T-cell (primary cell): ENCODE measurements around the gene P2RY14. TPM values are rescaled to one million over a fixed set of nuclear protein-coding genes. Genes with fewer than 3 reads are reported as not detected.
A peak's percentile ranks its signal among the peaks of the same experiment; 100 is the strongest.

Experiments used
- ATAC-seq, 4 experiments: fragments of 200-7000 bp in 3 of 4; fragments of 150-1000 bp in 1 of 4; cut with Tn5 transposase; replicated peaks in 1 of 4; 1 replicate in 3 of 4; 2 replicates in 1 of 4; pipeline ENCODE4 v1.10.0; 2021; ENCODE audit warnings: moderate library complexity in 3 of 4, mild to moderate bottlenecking in 2 of 4, moderate number of reproducible peaks in 1 of 4
- CTCF ChIA-PET, 2 donors: fragments of 300-600 bp; sonication (Branson Sonifier 250); formaldehyde crosslinking; loops; one replicate each; lab custom pipeline; 2022; ENCODE audit warnings: antibody characterized with exemption in 2 of 2; lab: Charles Lee
- POLR2A ChIA-PET, 2 donors: fragments of 300-600 bp; sonication (Branson Sonifier 250); formaldehyde crosslinking; loops; one replicate each; lab custom pipeline; 2022; ENCODE audit warnings: antibody characterized with exemption in 2 of 2; lab: Charles Lee
- DNase-seq, 35 experiments: peaks; one replicate each; pipeline versions ENCODE4 v3.0.0 to v3.0.0-alpha.2; 2013 to 2023
- H3K27ac ChIP-seq: one replicate; pipeline ENCODE4 v1.5.1; 2013; ENCODE audit warnings: low read length
- H3K27me3 ChIP-seq, 2 experiments: replicated peaks in 1 of 2; 1 replicate in 1 of 2; 2 replicates in 1 of 2; pipeline versions ENCODE4 v1.6.1 to v1.7.0; 2013; ENCODE audit warnings: low read length in 1 of 2, mixed read lengths in 1 of 2; ENCODE audit not compliant: control insufficient read depth in 2 of 2, insufficient read depth in 2 of 2; ENCODE audit errors: extremely low read depth in 1 of 2
- H3K36me3 ChIP-seq, 2 donors: 1 replicate in 1 of 2; 2 replicates in 1 of 2; pipeline versions ENCODE4 v1.6.1 to v1.7.0; 2013; ENCODE audit warnings: low read length in 1 of 2; ENCODE audit not compliant: control insufficient read depth in 2 of 2, insufficient read depth in 1 of 2; ENCODE audit errors: extremely low read depth in 1 of 2
- H3K4me1 ChIP-seq, 2 experiments: 1 replicate in 1 of 2; 2 replicates in 1 of 2; pipeline versions ENCODE4 v1.6.1 to v1.7.0; 2013; ENCODE audit warnings: low read length in 2 of 2, mixed read lengths in 1 of 2; ENCODE audit not compliant: insufficient read depth in 2 of 2, control insufficient read depth in 1 of 2; ENCODE audit errors: extremely low read depth in 1 of 2
- H3K4me3 ChIP-seq, 2 donors: 1 replicate in 1 of 2; 2 replicates in 1 of 2; pipeline versions ENCODE4 v1.5.1 to v1.7.0; 2013; ENCODE audit warnings: mild to moderate bottlenecking in 2 of 2, low read length in 1 of 2, moderate library complexity in 1 of 2; ENCODE audit not compliant: control insufficient read depth in 1 of 2; ENCODE audit errors: extremely low read depth in 1 of 2
- H3K9me3 ChIP-seq: 2 replicates; pipeline ENCODE4 v1.7.0; 2013
- H3K27ac Mint-ChIP-seq, 2 donors: one replicate each; pipeline ENCODE4 v1.8.0; 2020 to 2021; ENCODE audit warnings: mild to moderate bottlenecking in 2 of 2, mixed read lengths in 2 of 2
- H3K27me3 Mint-ChIP-seq, 2 donors: one replicate each; pipeline ENCODE4 v1.8.0; 2021 to 2022; ENCODE audit warnings: mixed read lengths in 2 of 2
- H3K36me3 Mint-ChIP-seq: one replicate; pipeline ENCODE4 v1.8.0; 2021; ENCODE audit warnings: mixed read lengths
- H3K4me1 Mint-ChIP-seq, 3 donors: one replicate each; pipeline ENCODE4 v1.8.0; 2020 to 2022; ENCODE audit warnings: mixed read lengths in 3 of 3, mild to moderate bottlenecking in 1 of 3
- H3K4me3 Mint-ChIP-seq, 3 donors: one replicate each; pipeline ENCODE4 v1.8.0; 2020 to 2022; ENCODE audit warnings: mild to moderate bottlenecking in 3 of 3, mixed read lengths in 3 of 3, moderate library complexity in 3 of 3
- H3K9me3 Mint-ChIP-seq, 3 donors: one replicate each; pipeline ENCODE4 v1.8.0; 2020 to 2022; ENCODE audit warnings: mixed read lengths in 3 of 3
- WGBS: methylation state at CpG from one replicate; pipeline ENCODE4 v1.1.5; 2013; ENCODE audit warnings: missing lambda C conversion rate; ENCODE audit not compliant: insufficient coverage; 5-methylcytosine and 5-hydroxymethylcytosine counted together
- total RNA-seq, 35 experiments: library from RNA in 6 of 35; stranded (reverse) in 6 of 35; fragments of 120-200 nt in 1 of 35; gene quantifications; one replicate each; pipeline versions ENCODE4 v1.2.1 to v1.2.4 and lab custom pipeline; 2013 to 2026

P2RY14 gene
- total RNA-seq, 5 donors from 2014 or later (not counting 1 experiment from before 2014, with no cell fraction given) = 0.30 to 0.73 (median 0.58) TPM

DNA sequence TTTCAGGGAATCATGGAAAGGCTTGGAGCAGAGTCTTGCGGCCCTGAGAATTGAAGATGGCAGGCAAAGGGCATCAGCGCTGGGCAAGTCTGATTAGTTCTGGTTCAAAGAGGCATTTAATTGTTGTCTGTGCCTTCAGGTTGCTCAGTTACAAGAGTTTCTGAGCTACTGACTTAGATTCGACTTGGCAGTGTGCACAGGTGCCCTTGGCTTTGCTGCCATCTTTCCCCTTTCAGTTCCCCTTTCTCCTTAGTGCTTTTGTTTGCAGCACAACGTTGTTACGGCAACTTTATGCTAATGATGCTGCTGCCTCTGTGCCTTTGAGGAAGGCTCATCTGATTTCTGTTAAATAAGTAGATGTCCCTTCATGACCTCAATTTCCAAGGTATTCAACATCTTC is 12.5 kb downstream of the P2RY14 start:
- Mint-ChIP-seq H3K9me3 (no peaks in the 10 kb centered on the region), H3K4me1 (peaks cover 13 to 30% (median 18%) of the 10 kb centered on the region in 3 donors), H3K36me3 (no peaks in the 10 kb centered on the region), H3K27ac (no peak overlapping the region), H3K4me3 (no peak overlapping the region), H3K27me3 (peaks cover 1 to 3% of the 10 kb centered on the region in 2 donors)
- Histone ChIP-seq H3K4me3 (no peak overlapping the region), H3K36me3 (no peaks in the 10 kb centered on the region), H3K27ac (no peak overlapping the region), H3K27me3 (no peaks in the 10 kb centered on the region), H3K9me3 (no peaks in the 10 kb centered on the region), H3K4me1 (peaks cover 4 to 5% of the 10 kb centered on the region in 2 experiments)
- ChIA-PET POLR2A (interaction anchor here in 1 of 2 donors (0.6 kb wide), 1 partner anchor 1243 kb away, joined by 3 read pairs; no protein-coding TSS in a partner anchor), CTCF (interaction anchor here (0.6 to 1.5 kb wide), 3 partner anchors 13 to 37 kb away, joined by 3 to 4 read pairs (median 4); partner anchors contain the start of gene P2RY14 (in 1 of the 2))
- 100% methylated on average over 2 of the region's 5 CpGs for WGBS
- DNase-seq (peak in 3 of 35 experiments; percentile 3 to 48 (median 6)), ATAC-seq (peak in 1 of 4 experiments; percentile 42)

DNA sequence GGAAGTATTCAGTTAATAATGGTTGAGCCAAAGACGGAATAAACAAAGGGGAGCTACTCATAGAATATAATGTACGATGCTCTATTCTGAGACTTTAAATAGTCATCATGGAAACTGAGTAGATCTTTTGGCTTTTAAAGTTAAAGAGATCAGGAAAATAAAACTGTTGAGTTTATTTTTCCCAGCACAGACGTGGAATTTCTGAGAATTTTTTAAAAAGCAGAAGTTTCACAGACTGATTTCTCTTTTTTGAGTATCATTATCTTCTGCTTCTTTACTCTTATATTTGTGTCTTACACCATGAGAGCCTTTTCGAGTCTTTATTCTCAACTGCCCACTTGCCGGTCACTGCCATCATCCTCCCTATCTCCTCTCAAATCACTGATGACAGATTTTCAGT is 13.2 kb downstream of the P2RY14 start:
- no peaks in the 10 kb centered on the region for H3K27me3 ChIP-seq
- Mint-ChIP-seq H3K9me3 (no peaks in the 10 kb centered on the region), H3K27me3 (peaks cover 3% of the 10 kb centered on the region in 2 donors), H3K4me1 (peaks cover 13 to 30% (median 15%) of the 10 kb centered on the region in 3 donors), H3K4me3 (no peak overlapping the region), H3K36me3 (no peaks in the 10 kb centered on the region), H3K27ac (no peak overlapping the region)
- peaks cover 4 to 5% of the 10 kb centered on the region in 2 experiments for H3K4me1 ChIP-seq
- no peak for DNase-seq
- H3K9me3 ChIP-seq = no peaks in the 10 kb centered on the region
- CTCF ChIA-PET = interaction anchor here (0.6 to 1.1 kb wide), 3 partner anchors 14 to 364 kb away, joined by 3 to 4 read pairs (median 3); partner anchors contain the start of gene P2RY14 (in 1 of the 2)
- H3K4me3 ChIP-seq = no peak overlapping the region
- 100% methylated on average over 3 of the region's 5 CpGs for WGBS
- no peak overlapping the region for H3K27ac ChIP-seq
- ATAC-seq = no peak
- H3K36me3 ChIP-seq = no peaks in the 10 kb centered on the region
- POLR2A ChIA-PET = no interaction called here

- no peak overlapping the region for H3K4me3 ChIP-seq
- Mint-ChIP-seq H3K4me1 (peaks cover 10 to 26% (median 12%) of the 10 kb centered on the region in 3 donors), H3K36me3 (no peaks in the 10 kb centered on the region), H3K9me3 (no peaks in the 10 kb centered on the region), H3K27me3 (peaks cover 7% of the 10 kb centered on the region in 2 donors), H3K4me3 (no peak overlapping the region), H3K27ac (no peak overlapping the region)
- ChIA-PET POLR2A (no interaction called here), CTCF (no interaction called here)
- ATAC-seq = no peak
- H3K27ac ChIP-seq = no peak overlapping the region
- no peak for DNase-seq
- H3K4me1 ChIP-seq = peaks cover 4 to 5% of the 10 kb centered on the region in 2 experiments
- no peaks in the 10 kb centered on the region for H3K9me3 ChIP-seq
- H3K27me3 ChIP-seq = no peaks in the 10 kb centered on the region
- WGBS = no CpG with 5 or more reads among the region's 1 CpG
- H3K36me3 ChIP-seq = no peaks in the 10 kb centered on the region
Measured at GRCh38 chr3:151264605-151265004, 13.7 kb downstream of the P2RY14 start.

GRCh38 chr3:151262871-151263525 is 15.3 kb downstream of the P2RY14 start:
- Histone ChIP-seq H3K9me3 (no peaks in the 10 kb centered on the region), H3K36me3 (no peaks in the 10 kb centered on the region), H3K27me3 (no peaks in the 10 kb centered on the region), H3K27ac (no peak overlapping the region), H3K4me3 (no peak overlapping the region), H3K4me1 (no peaks in the 10 kb centered on the region)
- CTCF ChIA-PET = interaction anchor here in 1 of 2 donors (2.0 kb wide), 1 partner anchor 16 kb away, joined by 7 read pairs; the partner anchor contains the start of gene P2RY14
- POLR2A ChIA-PET = no interaction called here
- WGBS = 92% methylated on average over 7 of the region's 8 CpGs
- no peak overlapping the region for H3K4me3 Mint-ChIP-seq
- ATAC-seq (no peak), DNase-seq (no peak)
- no peak overlapping the region for H3K27ac Mint-ChIP-seq
- H3K4me1 Mint-ChIP-seq = peaks cover 0 to 13% (median 2%) of the 10 kb centered on the region in 3 donors
- H3K9me3 Mint-ChIP-seq = no peaks in the 10 kb centered on the region
- H3K36me3 Mint-ChIP-seq = no peaks in the 10 kb centered on the region
- peaks cover 7 to 8% of the 10 kb centered on the region in 2 donors for H3K27me3 Mint-ChIP-seq

DNA sequence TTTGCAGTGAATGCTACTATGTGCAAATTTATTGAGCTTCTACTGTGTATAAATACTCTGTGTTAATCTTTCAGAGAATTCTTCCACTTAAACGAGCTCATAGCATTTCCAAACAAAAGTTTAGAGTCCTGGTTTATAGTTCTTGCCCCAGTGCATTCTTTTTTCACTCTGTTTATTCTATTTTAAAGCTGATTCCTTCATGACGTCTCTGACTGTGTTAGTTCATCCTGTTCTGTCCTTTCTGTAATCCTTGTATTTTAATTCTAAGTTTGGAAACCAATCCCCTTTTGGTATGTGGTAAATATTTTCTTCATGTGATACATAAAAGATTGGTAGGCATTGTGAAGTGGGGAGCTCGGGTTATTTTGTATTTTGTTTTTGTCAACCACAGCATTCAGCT is 18.7 kb downstream of the P2RY14 start:
- WGBS = no CpG with 5 or more reads among the region's 3 CpGs
- Mint-ChIP-seq H3K27me3 (peaks cover 5 to 7% of the 10 kb centered on the region in 2 donors), H3K4me3 (no peak overlapping the region), H3K4me1 (peaks cover 0 to 1% (median 0%) of the 10 kb centered on the region in 3 donors), H3K27ac (no peak overlapping the region), H3K9me3 (no peaks in the 10 kb centered on the region), H3K36me3 (no peaks in the 10 kb centered on the region)
- ATAC-seq = no peak
- H3K27me3 ChIP-seq = no peaks in the 10 kb centered on the region
- H3K4me1 ChIP-seq = no peaks in the 10 kb centered on the region
- ChIA-PET CTCF (interaction anchor here (0.6 to 1.0 kb wide), 2 partner anchors 81 to 92 kb away, joined by 3 to 4 read pairs; no protein-coding TSS in a partner anchor), POLR2A (no interaction called here)
- H3K36me3 ChIP-seq = no peaks in the 10 kb centered on the region
- H3K27ac ChIP-seq = no peak overlapping the region
- no peak overlapping the region for H3K4me3 ChIP-seq
- no peak for DNase-seq
- no peaks in the 10 kb centered on the region for H3K9me3 ChIP-seq

DNA sequence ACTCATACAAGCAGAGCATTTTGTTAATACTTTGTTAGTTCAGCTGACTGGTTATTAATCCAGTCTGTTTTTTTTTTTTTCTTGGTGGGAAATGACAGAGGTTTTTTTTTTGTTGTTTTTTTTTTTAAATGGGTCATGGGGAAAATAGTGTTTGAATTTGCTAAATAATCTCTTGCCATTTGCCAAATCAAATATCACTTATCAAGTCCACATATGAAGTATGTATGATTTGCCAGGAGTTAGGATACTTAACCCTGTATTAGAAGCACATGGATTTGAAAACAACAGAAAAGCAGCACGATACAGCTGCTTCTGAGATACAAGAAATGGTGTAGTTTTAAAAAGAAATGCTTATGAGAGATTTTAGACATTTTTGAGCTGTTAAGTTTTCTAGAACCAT is 21.6 kb downstream of the P2RY14 start:
- H3K4me3 ChIP-seq = no peak overlapping the region
- peaks cover 5 to 7% of the 10 kb centered on the region in 2 donors for H3K27me3 Mint-ChIP-seq
- POLR2A ChIA-PET = no interaction called here
- ATAC-seq = no peak
- CTCF ChIA-PET = no interaction called here
- no peaks in the 10 kb centered on the region for H3K9me3 ChIP-seq
- no peaks in the 10 kb centered on the region for H3K27me3 ChIP-seq
- H3K36me3 Mint-ChIP-seq = no peaks in the 10 kb centered on the region
- no peak for DNase-seq
- H3K4me3 Mint-ChIP-seq = no peak overlapping the region
- H3K4me1 ChIP-seq = no peaks in the 10 kb centered on the region
- 100% methylated on average over 1 of the region's 1 CpG for WGBS
- no peak overlapping the region for H3K27ac Mint-ChIP-seq
- H3K4me1 Mint-ChIP-seq = no peaks in the 10 kb centered on the region
- H3K27ac ChIP-seq = no peak overlapping the region
- no peaks in the 10 kb centered on the region for H3K36me3 ChIP-seq
- no peaks in the 10 kb centered on the region for H3K9me3 Mint-ChIP-seq
